Amniotic epithelial cell (primary cell): Measurements from ENCODE around the gene CHIT1.
"Not testable (repeated sequence)": the region's sequence is repeated elsewhere in the genome, so short reads cannot be mapped to it uniquely, and the experiment has no call there.

Source experiments
- DNase-seq: peaks from one replicate; pipeline ENCODE4 v3.0.0-alpha.2; 2010; ENCODE audit warnings: low read depth

Gene CHIT1

GRCh38 chr1:203265541-203265940 is 36.1 kb upstream of the CHIT1 start:
- DNase-seq = no peak

DNA sequence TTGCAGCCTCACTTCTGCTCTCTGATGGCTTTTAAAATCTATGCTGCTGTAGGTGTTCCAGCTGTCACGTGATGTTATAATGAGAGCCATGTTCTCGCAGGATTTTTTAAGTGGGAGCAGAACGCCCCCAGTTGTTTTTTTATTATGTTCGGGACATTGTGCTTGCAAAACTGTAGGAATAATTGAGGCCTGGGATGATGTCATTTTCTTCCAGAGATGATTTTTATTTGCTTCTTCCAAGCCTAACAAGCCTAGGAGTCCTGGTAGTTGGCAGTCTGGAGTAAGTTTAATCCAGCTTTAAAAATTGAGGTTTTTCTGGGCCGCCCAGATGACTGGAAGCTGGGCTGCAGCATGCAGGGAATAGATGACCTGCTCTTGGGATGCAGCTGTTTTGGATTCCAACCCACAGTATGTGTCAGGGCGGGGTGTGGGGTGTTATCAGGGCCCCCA is 34.6 kb upstream of the CHIT1 start:
- DNase-seq = no peak

- no peak for DNase-seq
Measured at GRCh38 chr1:203263496-203263895, 34.0 kb upstream of the CHIT1 start.

DNA sequence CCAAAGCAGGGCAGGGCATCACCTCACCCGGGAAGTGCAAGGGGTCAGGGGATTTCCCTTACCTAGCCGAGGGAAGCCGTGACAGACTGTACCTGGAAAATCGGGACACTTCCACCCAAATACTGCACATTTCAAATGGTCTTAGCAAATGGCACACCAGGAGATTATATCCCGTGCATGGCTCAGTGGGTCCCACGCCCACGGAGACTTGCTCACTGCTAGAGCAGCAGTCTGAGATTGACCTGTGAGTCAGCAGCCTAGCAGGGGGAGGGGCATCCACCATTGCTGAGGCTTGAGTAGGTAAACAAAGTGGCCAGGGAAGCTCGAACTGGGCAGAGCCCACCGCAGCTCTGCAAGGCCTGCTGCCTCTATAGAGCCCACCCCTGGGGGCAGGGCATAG is 27.2 kb upstream of the CHIT1 start:
- DNase-seq = not testable (repeated sequence)

- DNase-seq = not testable (repeated sequence)
Measured at GRCh38 chr1:203254782-203255181, 25.3 kb upstream of the CHIT1 start.

DNA sequence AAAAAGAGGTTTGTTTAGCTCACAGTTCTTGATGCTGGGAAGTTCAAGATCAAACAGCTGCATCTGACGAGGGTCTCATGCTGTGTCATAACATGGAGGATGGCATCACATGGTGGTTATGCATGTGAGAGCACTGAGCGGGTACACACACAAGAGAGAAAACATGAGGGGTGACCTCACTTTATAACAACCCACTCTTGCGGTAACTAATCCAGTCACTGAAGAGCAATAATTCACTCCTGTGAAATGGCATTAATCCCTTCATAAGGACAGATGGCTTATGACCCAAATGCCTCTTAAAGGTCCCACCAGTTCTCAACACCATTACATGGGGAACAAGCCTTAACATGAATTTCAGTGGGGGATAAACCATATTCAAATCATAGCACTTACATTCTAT is 23.2 kb upstream of the CHIT1 start:
- DNase-seq = no peak

DNA sequence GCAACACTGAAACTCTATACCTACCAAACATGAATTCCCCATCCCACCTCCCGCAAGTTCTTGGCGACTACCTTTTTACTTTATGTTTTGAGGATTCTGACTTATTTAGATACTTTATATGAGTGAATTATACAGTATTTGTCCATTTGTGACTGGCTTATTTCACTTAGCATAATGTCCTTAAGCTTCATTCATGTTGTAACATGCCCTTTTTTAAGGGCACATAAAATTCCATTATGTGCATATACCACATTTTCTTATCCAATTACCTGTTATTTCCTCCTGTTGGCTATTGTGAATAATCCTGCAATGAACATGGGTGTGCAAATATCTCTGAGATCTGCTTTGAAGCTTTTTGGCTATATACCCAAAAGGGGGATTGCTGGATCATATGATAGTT is 22.0 kb upstream of the CHIT1 start:
- no peak for DNase-seq

- no peak for DNase-seq
Measured at GRCh38 chr1:203250911-203251310, 21.4 kb upstream of the CHIT1 start.

GRCh38 chr1:203244776-203245175 is 15.3 kb upstream of the CHIT1 start:
- DNase-seq = no peak

- not testable (repeated sequence) for DNase-seq
Measured at GRCh38 chr1:203241708-203242107, 12.2 kb upstream of the CHIT1 start.

- DNase-seq = no peak
Measured at GRCh38 chr1:203239526-203240305, 10.2 kb upstream of the CHIT1 start.

GRCh38 chr1:203239081-203239480 is 9.6 kb upstream of the CHIT1 start:
- no peak for DNase-seq

- DNase-seq = no peak
Measured at GRCh38 chr1:203238535-203238934, 9.1 kb upstream of the CHIT1 start.

- not testable (repeated sequence) for DNase-seq
Measured at GRCh38 chr1:203234901-203235300, 5.4 kb upstream of the CHIT1 start.

DNA sequence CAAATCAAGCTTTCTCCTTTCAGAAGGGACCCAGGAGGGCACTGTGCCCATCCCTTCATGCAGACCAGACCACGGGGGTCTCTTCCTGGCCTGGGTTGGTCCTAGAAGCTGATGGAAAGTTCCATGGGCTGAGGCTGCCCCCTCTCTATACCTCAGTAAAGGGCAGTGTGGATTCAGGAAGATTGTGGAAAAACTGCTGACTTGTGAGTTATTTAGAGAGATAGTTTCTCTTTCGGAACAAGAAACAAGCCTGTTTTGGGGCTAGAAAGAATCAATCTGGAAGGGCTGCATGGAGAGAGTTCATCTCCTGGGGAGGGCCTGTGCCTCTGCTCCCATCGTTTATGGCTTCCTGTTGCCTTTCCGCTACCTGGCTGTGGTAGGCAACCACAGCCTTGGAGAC is 803 bp downstream of the CHIT1 start:
- no peak for DNase-seq

DNA sequence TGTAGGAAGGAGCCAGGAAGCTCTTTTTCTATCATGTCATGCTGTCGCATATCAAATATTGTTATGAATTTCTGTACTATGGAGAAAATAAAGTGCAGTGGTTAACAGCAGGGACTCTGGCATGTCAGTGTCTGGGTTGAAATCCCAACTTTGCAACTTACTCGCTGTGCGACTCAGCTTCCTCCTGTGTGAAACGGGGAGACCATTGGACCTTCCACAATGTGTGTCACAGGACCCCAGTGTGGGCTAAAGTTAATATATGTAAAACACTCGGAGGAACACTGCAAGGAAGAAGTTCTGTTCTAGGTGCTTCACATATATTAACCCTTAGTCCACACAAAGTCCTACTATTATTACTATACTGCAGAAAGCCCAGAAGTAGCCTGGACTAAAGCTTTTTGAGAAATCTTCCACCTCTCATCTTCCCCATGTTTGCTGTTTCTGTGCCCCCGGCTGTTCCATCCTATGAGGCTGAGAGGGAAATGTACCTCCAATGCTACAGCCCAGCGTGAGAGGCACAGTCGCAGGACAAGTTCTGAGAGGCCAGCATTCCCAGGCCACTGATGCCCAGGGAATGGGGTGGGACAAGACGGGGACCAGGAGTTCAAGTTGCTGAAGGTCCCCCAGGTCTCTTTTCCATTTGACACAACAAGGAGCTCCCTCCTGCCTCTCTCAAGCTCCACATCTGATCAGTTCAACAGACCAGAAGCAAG is 1.9 kb downstream of the CHIT1 start:
- no peak for DNase-seq

DNA sequence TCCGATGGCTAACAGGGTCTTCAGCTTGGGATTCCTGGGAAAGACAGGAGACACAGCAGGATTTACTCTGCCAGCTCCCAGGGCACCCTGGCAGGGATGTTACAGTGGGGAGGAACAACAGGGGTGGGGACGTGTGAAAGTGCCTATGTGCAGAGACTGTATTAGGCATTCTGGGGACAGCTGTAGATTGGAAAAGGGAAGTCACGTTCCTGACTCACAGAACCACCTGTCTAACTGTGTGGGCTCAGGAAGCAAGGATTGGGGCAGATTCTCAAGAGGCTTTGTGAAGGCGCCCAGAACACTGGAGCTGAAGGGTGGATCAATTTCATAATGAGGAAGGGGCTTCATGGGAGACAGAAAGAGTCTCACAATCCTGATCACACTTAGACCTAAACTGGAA is 4.4 kb downstream of the CHIT1 start:
- DNase-seq = no peak

GRCh38 chr1:203223012-203223775 is 6.3 kb downstream of the CHIT1 start:
- no peak for DNase-seq

DNA sequence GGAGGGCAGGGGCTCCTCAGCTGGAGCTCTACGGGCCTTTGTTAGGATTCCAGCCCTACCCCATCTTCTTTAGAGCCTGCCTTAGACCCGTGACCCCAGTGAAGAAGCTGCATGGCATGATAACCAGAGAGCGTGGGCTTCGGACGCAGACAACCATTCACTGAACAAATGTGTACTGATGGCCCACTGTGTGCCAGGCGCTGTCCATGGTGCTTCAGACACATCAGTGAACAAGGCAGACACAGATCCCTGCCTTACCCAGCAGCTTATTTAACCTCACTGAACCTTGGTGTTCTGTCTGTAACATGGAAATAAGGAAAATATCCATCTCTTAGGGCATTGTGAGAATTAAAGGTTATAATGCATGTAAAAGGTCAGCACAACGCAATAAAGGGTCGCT is 9.5 kb downstream of the CHIT1 start:
- DNase-seq = no peak

DNA sequence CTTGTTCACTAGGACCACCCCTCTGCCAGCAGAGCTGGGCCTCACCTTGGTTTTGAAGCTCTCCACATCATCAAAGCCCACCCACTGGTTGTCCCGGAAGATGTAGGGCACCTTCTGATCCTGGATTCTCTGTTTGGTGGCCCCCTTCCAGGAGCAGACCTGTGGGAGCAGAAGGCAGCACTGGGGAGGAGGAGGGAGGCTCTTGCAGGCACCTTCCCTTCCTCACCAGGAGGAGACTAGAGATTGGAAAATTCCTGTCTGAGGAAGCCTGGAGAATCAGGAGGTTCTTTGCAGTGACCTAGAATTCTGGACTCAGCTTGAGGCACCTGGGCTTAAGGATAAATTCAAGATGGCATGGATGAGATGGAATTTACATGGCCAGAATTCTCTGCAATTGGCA is 10.3 kb downstream of the CHIT1 start:
- no peak for DNase-seq

DNA sequence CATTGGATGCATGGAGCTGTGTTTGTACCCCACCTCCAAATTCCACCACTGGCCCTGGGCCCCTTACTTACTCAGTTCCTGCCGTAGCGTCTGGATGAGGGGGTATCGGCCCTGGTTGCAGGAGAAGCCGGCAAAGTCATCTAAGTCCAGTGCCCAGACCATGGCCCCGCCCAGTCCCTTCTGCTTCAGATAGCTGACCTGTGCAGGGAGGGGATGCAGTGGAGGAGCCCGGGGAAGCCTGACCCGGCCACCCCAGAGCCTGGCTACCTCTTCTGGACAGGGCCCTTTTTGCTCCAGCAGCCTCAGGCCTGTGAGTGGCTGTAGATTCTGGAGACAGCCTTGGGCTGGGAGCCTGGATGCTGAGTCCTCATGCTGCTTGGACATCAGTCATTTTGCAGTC is 11.8 kb downstream of the CHIT1 start:
- DNase-seq = no peak

- no peak for DNase-seq
Measured at GRCh38 chr1:203217139-203217655, 12.3 kb downstream of the CHIT1 start.
